Fibroblast of skin of right quadriceps (primary cell): ENCODE measurements around the gene SLC2A3.
"Not testable (repeated sequence)": the region's sequence is repeated elsewhere in the genome, so short reads cannot be mapped to it uniquely, and the experiment has no call there.

Experiments used
- DNase-seq: peaks from one replicate; pipeline ENCODE4 v3.0.0-alpha.2; 2013

SLC2A3 gene

GRCh38 chr12:7935590-7936581, at the start of gene SLC2A3:
Gene SLC2A3 (minus strand): TSS chr12:7936187. CDS start chr12:7936034, 153 bp downstream.
- peak; percentile 97 for DNase-seq

- no peak for DNase-seq
Observed at GRCh38 chr12:7984900-7985299, 48.9 kb upstream of the SLC2A3 start.

GRCh38 chr12:7983460-7983859, 47.5 kb upstream of the SLC2A3 start:
- not testable (repeated sequence) for DNase-seq

GRCh38 chr12:7983019-7983418, 47.0 kb upstream of the SLC2A3 start:
- DNase-seq: not testable (repeated sequence)

- DNase-seq: not testable (repeated sequence)
Observed at GRCh38 chr12:7982332-7982735, 46.3 kb upstream of the SLC2A3 start.

GRCh38 chr12:7981446-7981845, 45.5 kb upstream of the SLC2A3 start:
- no peak for DNase-seq

GRCh38 chr12:7977351-7978124, 41.6 kb upstream of the SLC2A3 start:
- DNase-seq: not testable (repeated sequence)

- no peak for DNase-seq
Observed at GRCh38 chr12:7973457-7973825, 37.5 kb upstream of the SLC2A3 start.

- no peak for DNase-seq
Observed at GRCh38 chr12:7972734-7973456, 36.9 kb upstream of the SLC2A3 start.

GRCh38 chr12:7972269-7972668, 36.3 kb upstream of the SLC2A3 start:
- not testable (repeated sequence) for DNase-seq

- not testable (repeated sequence) for DNase-seq
Observed at GRCh38 chr12:7971765-7972164, 35.8 kb upstream of the SLC2A3 start.

GRCh38 chr12:7970475-7971252, 34.7 kb upstream of the SLC2A3 start:
- DNase-seq: peak; percentile 98

- no peak for DNase-seq
Observed at GRCh38 chr12:7966563-7966962, 30.6 kb upstream of the SLC2A3 start.

GRCh38 chr12:7964669-7965068, 28.7 kb upstream of the SLC2A3 start:
- DNase-seq: not testable (repeated sequence)

- peak; percentile 68 for DNase-seq
Observed at GRCh38 chr12:7961395-7962178, 25.6 kb upstream of the SLC2A3 start.

- no peak for DNase-seq
Observed at GRCh38 chr12:7959701-7960121, 23.7 kb upstream of the SLC2A3 start.

- no peak for DNase-seq
Observed at GRCh38 chr12:7959278-7959677, 23.3 kb upstream of the SLC2A3 start.

- DNase-seq: not testable (repeated sequence)
Observed at GRCh38 chr12:7954877-7955276, 18.9 kb upstream of the SLC2A3 start.

GRCh38 chr12:7954418-7954817, 18.4 kb upstream of the SLC2A3 start:
- not testable (repeated sequence) for DNase-seq

GRCh38 chr12:7953912-7954311, 17.9 kb upstream of the SLC2A3 start:
- not testable (repeated sequence) for DNase-seq

- DNase-seq: peak; percentile 43
Observed at GRCh38 chr12:7951671-7952070, 15.7 kb upstream of the SLC2A3 start.
